ENCODE results near the gene MARCHF5.
"Not testable (repeated sequence)": the region's sequence is repeated elsewhere in the genome, so short reads cannot be mapped to it uniquely, and the experiment has no call there.

Gene MARCHF5

DNA sequence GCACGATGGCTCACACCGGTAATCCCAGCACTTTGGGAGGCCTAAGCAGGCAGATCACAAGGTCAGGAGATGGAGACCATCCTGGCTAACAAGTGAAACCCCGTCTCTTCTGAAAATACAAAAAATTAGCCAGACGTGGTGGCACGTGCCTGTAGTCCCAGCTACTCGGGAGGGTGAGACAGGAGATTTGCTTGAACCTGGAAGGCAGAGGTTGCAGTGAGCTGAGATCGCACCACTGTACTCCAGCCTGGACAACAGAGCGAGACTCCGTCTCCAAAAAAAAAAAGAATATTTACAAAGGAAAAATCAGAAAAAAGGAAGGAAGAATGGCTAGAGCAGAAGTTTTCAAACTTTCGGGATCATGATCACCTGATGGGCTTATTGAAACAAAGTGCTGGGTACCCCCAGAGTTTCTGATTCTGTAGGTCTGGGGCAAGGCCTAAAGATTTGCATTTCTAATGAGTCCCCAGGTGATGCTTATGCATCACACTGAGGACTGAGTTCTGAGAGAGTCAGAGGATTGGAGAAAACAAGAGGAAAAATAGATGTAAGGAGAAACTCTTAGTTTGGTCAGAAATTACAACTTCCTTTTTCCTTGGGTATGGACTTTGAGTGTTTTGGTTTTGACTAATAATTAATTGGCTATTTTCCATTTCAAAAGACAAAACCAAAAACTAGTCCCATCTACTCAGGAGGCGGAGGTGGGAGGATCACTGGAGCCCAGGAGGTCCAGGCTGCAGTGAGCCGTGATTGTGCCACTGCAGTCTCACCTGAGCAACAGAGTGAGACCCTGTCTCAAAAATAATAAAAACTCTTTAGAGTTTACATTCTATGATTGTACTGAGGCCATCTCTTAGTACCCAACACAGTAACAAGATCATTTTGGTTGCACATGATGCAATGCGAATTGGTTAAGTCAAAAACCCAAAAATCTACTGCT is 14.4 kb downstream of the MARCHF5 start:
- no peak for DNase-seq

DNA sequence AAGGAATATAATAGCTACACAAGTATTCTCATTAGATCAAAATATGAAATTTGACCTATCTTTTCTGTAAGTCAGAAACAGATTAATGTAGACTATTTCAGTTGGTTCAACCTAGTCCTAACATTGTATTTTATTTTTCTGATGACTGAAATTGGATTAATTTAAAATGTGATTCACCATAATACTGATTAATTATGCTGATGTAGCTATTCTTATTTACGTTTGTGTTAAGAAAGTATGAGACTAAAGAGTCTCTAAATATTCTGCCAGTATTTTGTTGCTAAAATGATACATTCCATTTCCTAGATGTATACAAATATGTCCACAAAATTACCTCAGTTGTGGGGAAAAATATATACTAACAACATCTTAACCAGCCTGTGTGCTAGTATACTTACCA is 18.3 kb downstream of the MARCHF5 start:
- DNase-seq: no peak

DNA sequence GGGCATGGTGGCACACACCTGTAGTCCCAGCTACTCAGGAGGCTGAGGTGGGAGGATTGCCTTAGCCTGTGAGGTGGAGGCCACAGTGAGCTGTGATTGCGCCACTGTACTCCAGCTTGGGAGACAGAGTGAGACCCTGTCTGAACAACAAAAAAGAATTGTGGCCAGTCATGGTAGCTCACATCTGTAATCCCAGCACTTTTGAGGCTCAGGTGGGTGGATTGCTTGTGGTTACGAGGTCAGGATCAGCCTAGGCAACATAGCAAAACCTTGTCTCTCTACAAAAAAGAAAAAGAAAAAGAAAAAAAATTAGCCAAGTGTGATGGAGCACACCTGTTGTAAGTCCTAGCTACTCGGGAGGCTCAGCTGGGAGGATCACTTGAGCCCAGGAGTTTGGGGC is 22.8 kb downstream of the MARCHF5 start:
- no peak for DNase-seq

DNA sequence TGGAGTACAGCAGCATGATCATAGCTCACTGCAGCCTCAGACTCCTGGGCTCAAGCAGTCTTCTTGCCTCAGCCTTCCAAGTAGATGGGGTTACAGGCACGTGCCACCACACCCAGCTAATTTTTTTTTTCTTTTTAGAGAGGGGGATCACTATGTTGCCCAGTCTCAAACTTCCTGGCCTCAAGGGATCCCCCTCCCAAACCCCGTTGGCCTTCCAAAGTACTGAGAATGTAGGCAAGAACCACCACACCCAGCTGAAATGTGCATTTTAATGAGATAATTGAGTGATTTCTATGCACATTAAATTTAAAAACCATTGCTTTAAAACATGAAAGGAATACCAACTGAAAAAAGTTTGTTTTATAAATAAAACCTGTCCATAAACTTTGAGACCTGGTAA is 25.6 kb downstream of the MARCHF5 start:
- DNase-seq: no peak

- no peak for DNase-seq
Observed at GRCh38 chr10:92323079-92323478, 32.1 kb downstream of the MARCHF5 start.

- DNase-seq: no peak
Observed at GRCh38 chr10:92327445-92328433, 36.8 kb downstream of the MARCHF5 start.

DNA sequence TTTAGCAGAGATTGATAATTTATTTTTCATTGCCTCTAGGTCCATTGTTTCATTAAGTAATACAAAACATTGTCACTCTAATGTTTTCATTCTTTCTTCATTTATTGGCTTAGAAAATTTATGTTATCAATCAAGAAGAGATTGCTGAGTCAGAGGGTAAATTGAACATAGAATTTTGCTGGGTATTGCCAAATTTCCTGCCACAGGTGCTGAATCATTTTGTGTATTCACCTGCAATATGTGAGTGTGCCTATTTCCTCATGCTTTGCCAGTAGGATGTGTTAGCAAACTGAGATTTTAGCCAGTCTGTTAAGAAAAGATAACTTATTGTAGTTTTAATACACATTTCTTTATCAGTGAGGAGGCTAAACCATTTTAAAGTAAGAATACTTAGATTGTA is 38.0 kb downstream of the MARCHF5 start:
- DNase-seq: no peak

DNA sequence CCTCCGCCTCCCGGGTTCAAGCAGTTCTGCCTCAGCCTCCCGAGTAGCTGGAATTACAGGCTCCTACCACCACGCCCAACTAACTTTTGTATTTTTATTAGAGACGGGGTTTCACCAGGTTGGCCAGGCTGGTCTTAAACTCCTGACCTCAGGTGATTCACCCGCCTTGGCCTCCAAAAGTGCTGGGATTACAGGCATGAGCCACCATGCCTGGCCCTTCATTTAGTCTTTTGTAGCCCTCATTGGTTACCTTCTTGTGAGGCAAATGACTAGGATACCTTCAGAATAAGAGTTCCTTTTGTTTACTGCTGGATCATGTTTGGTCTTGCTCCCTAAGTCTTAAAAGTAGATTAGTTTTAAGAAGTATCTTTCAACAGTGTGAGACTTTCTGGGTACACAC is 39.0 kb downstream of the MARCHF5 start:
- not testable (repeated sequence) for DNase-seq

- DNase-seq: no peak
Observed at GRCh38 chr10:92342796-92343195, 51.8 kb downstream of the MARCHF5 start.

- not testable (repeated sequence) for DNase-seq
Observed at GRCh38 chr10:92345575-92345974, 54.6 kb downstream of the MARCHF5 start.

GRCh38 chr10:92347035-92347676 is 56.2 kb downstream of the MARCHF5 start:
- DNase-seq: not testable (repeated sequence)

- DNase-seq: no peak
Observed at GRCh38 chr10:92350411-92350810, 59.4 kb downstream of the MARCHF5 start.

GRCh38 chr10:92354587-92354986 is 63.6 kb downstream of the MARCHF5 start:
- no peak for DNase-seq

DNA sequence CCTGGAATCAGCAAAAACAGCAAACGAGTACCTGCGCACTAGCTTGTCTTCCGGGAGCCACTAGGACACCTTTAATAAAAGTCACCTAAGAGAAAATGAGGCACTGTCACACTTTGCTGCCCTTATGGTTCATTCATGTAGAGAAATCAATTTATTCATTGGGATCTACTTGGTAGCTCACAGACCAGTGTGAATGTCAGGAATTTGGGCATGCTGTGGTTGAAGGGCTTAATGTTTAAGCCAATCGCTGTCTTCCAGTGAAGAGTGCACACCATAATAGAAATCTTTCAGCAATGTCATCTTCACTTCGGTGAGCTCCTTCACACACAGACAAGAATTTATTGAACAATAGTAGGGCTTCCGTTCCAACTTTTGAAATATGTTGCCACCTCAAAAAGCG is 65.1 kb downstream of the MARCHF5 start:
- DNase-seq: no peak

DNA sequence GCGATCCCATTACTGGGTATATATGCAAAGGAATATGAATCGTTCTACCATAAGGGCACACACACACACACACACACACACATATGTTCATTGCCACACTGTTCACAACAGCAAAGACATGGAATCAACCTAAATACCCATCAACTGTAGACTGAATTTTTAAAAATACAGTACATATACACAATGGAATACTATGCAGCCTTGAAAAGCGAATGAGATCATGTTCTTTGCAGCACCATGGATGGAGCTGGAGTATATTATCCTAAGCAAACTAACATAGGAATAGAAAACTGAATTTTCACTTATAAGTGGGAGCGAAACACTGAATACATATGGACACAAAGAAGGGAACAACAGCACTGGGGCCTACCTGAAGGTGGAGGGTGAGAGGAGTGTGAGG is 72.5 kb downstream of the MARCHF5 start:
- DNase-seq: no peak

DNA sequence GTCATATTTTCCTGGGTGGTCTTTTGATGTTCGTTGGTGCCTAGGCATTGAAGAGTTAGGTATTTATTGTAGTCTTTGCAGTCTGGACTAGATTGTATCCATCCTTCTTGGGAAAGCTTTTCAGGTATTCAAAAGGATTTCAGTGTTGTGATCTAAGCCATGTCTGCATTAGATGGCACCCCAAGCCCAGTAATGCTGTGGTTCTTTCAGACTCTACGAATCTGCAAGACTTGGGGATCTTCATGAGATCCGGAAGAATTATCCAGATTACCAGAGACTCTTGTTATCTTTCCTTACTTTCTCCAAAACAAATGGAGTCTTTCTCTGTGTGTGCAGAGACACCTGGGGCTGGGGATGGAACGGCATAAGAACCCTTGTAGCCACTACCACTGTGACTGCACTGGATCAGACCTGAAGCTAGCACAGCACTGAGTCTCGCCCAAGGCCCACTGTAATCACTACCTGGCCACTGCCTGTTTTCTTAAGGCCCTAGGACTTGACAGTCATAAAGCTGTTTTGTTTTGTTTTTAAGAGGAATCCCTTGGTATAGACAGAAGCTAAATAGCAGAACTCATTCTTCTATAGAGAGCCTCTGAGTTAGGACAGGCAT is 75.5 kb downstream of the MARCHF5 start:
- DNase-seq: no peak

DNA sequence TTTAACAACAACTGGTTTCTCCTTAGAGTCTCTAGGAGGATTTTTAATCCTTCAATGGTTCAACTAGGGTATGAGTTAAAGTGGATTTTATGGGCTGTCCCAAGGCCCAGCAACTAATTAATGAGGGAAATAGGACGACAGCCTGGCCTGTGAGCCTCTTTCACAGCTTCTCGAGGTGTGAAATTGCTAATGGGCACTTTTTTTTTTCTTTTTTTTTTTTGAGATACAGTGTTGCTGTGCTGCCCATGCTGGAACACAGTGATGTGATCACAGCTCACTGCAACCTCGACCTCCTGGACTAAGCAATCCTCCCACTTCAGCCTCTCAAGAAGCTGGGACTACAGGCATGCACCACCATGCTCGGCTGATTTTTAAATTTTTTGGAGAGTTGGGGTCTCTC is 87.0 kb downstream of the MARCHF5 start:
- DNase-seq: no peak

GRCh38 chr10:92381543-92381954 is 90.6 kb downstream of the MARCHF5 start:
- no peak for DNase-seq

DNA sequence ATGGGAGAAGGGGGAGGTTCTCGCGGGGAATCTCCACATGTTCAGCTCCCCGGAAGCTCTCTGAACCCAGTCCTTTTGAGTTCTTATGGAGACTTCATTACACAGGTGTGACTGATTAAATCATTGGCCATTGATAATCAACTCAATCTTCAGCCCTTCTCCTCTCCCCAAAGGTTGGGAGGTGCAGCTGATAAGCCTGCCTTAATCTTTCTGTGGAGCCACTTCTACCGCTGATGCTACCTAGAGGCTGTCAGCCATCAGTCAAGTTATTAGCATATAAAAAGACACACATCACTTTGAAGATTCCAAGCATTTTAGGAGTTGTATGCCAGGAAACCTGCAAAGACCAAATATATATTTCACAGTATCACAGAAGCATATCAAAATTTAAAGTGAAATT is 91.7 kb downstream of the MARCHF5 start:
- no peak for DNase-seq

DNA sequence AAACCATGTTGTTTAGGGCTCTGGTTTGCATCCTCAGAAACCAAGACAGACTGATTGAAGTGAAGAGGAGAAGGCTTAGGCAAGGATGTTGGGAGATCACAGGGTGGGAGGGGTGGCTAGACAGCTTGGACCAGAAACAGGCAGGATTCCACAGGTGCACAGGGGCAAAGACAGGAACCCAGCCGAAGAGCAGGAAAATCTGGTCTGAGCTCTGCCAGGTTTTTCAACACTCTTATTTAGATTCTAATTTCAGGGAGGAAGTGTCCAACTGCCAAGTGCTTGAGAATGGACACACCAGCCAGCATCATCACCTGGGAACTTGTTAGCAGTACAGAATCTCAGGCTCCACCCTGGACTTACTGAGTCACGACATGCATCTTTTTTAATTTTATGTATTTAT is 93.8 kb downstream of the MARCHF5 start:
- no peak for DNase-seq

GRCh38 chr10:92385831-92386230 is 94.9 kb downstream of the MARCHF5 start:
- no peak for DNase-seq

DNA sequence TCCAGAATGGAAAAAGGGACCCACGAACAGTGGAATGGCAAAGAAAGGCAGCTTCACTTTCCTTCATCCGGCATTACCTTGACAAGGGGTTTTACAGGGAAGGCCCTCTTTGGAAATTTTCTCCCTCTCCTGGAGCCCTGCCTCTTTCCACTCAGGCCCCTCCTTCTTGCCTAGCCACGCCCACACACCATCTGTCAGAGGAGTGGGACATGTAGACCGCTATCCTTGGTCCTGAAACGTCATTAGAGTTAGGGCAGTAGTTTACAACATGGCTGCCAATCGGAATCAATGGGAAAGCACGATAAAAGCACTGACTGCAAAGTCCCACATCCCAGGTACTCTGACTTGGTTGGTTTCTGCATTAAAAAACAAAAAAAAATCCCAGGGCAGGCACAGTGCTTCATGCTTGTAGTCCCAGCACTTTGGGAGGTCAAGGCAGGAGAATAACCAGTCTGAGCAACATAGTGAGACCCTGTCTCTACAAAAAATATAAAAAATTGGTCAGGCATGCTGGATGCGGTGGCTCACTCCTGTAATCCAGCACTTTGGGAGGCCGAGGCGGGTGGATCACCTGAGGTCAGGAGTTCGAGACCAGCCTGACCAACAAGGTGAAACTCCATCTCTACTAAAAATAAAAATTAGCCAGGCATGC is 96.4 kb downstream of the MARCHF5 start:
- peak; percentile 76 for DNase-seq
